IMR-90 (cell line): ENCODE data around the gene ITGA5. TPM values are rescaled to one million over a fixed set of nuclear protein-coding genes. Genes with fewer than 3 reads are reported as not detected.

Source experiments
- ATAC-seq: fragments of 200-7000 bp; cut with Tn5 transposase; 2 replicates; pipeline ENCODE4 v1.9.1; 2020; ENCODE audit warnings: low read depth, mild to moderate bottlenecking, moderate library complexity
- BruUV-seq: library from RNA; stranded (reverse); fragments of 400-500 nt; replicated peaks from 2 replicates; lab custom pipeline; 2021; lab: Mats Ljungman, UMichigan
- CTCF ChIA-PET: fragments of 300-600 bp; formaldehyde crosslinking; extraction: SDS; loops from one replicate; lab custom pipeline; 2021; ENCODE audit warnings: antibody characterized with exemption; lab: Yijun Ruan, JAX
- POLR2A ChIA-PET: fragments of 300-600 bp; sonication (Branson Sonifier 250); formaldehyde crosslinking; loops from one replicate; lab custom pipeline; 2022; ENCODE audit warnings: antibody characterized with exemption; ENCODE audit not compliant: unreplicated experiment; lab: Charles Lee
- DNase-seq: peaks from one replicate; pipeline ENCODE4 v3.0.0; 2013
- H2AFZ ChIP-seq: replicated peaks from 2 replicates; pipeline ENCODE3; 2013; ENCODE audit warnings: low read length, mild to moderate bottlenecking; ENCODE audit not compliant: poor library complexity
- H2AK5ac ChIP-seq: 2 replicates; pipeline ENCODE4 v1.6.1; 2013; ENCODE audit warnings: low read depth, low read length, inconsistent platforms
- H2AK9ac ChIP-seq: replicated peaks from 2 replicates; pipeline ENCODE3; 2013; ENCODE audit warnings: mild to moderate bottlenecking, low read depth, low read length, moderate library complexity; ENCODE audit not compliant: poor library complexity
- H2BK120ac ChIP-seq: 2 replicates; pipeline ENCODE4 v1.6.1; 2013; ENCODE audit warnings: low read depth, low read length, inconsistent platforms
- H2BK15ac ChIP-seq: 3 replicates; pipeline ENCODE4 v1.6.1; 2013; ENCODE audit warnings: low read depth, low read length, inconsistent platforms
- H2BK20ac ChIP-seq: 2 replicates; pipeline ENCODE4 v1.6.1; 2013; ENCODE audit warnings: low read depth, mild to moderate bottlenecking, inconsistent platforms, low read length, moderate library complexity
- H2BK5ac ChIP-seq: 2 replicates; pipeline ENCODE4 v1.6.1; 2013; ENCODE audit warnings: mild to moderate bottlenecking, low read depth, low read length, inconsistent platforms; ENCODE audit not compliant: poor library complexity, severe bottlenecking
- H3K14ac ChIP-seq: replicated peaks from 2 replicates; pipeline ENCODE4 v1.6.1; 2013; ENCODE audit warnings: low read depth, low read length, inconsistent platforms
- H3K18ac ChIP-seq: 2 replicates; pipeline ENCODE4 v1.6.1; 2013; ENCODE audit warnings: low read depth, low read length, control low read depth
- H3K23ac ChIP-seq: 2 replicates; pipeline ENCODE4 v1.6.1; 2013; ENCODE audit warnings: low read depth, low read length, inconsistent platforms
- H3K27ac ChIP-seq: 2 replicates; pipeline ENCODE4 v1.5.1; 2013; ENCODE audit warnings: mild to moderate bottlenecking, control low read depth, low read length; ENCODE audit not compliant: insufficient read depth
- H3K27me3 ChIP-seq: 2 replicates; pipeline ENCODE4 v1.6.1; 2013; ENCODE audit warnings: low read length; ENCODE audit not compliant: control insufficient read depth, insufficient read depth
- H3K36me3 ChIP-seq: 2 replicates; pipeline ENCODE4 v1.6.1; 2013; ENCODE audit warnings: low read length, mixed read lengths; ENCODE audit not compliant: control insufficient read depth, insufficient read depth
- H3K4ac ChIP-seq: 2 replicates; pipeline ENCODE4 v1.6.1; 2013; ENCODE audit warnings: low read depth, low read length, inconsistent platforms
- H3K4me1 ChIP-seq: 2 replicates; pipeline ENCODE4 v1.6.1; 2013; ENCODE audit warnings: low read length, mixed read lengths; ENCODE audit not compliant: control insufficient read depth, insufficient read depth
- H3K4me2 ChIP-seq: 2 replicates; pipeline ENCODE4 v1.6.1; 2013; ENCODE audit warnings: low read depth, mild to moderate bottlenecking, control low read depth, low read length, moderate library complexity
- H3K4me3 ChIP-seq: 2 replicates; pipeline ENCODE4 v1.5.1; 2013; ENCODE audit warnings: low read depth, mild to moderate bottlenecking, control low read depth, low read length, moderate library complexity; ENCODE audit not compliant: insufficient read depth
- H3K56ac ChIP-seq: 2 replicates; pipeline ENCODE4 v1.6.1; 2013; ENCODE audit warnings: low read length, inconsistent platforms; ENCODE audit not compliant: insufficient read depth; ENCODE audit errors: extremely low read depth
- H3K79me1 ChIP-seq, 2 experiments: 2 replicates each; pipeline ENCODE4 v1.6.1; 2013; ENCODE audit warnings: low read length in 2 of 2, inconsistent platforms in 1 of 2, low read depth in 1 of 2
- H3K9ac ChIP-seq: 2 replicates; pipeline ENCODE4 v1.6.1; 2013; ENCODE audit warnings: low read depth, low read length, control low read depth
- H3K9me1 ChIP-seq: 2 replicates; pipeline ENCODE4 v1.6.1; 2013; ENCODE audit warnings: low read length, inconsistent platforms; ENCODE audit not compliant: insufficient read depth
- H3K9me3 ChIP-seq: 2 replicates; pipeline ENCODE4 v1.6.1; 2013; ENCODE audit warnings: low read length; ENCODE audit not compliant: control insufficient read depth, insufficient read depth
- H4K20me1 ChIP-seq: 2 replicates; pipeline ENCODE4 v1.6.1; 2013; ENCODE audit warnings: low read length, inconsistent platforms; ENCODE audit not compliant: insufficient read depth
- H4K5ac ChIP-seq: 2 replicates; pipeline ENCODE4 v1.6.1; 2013; ENCODE audit warnings: mild to moderate bottlenecking, low read depth, low read length, control low read depth
- H4K8ac ChIP-seq, 2 experiments: 2 replicates each; pipeline ENCODE4 v1.6.1; 2013; ENCODE audit warnings: low read depth in 2 of 2, low read length in 2 of 2, control low read depth in 1 of 2, inconsistent platforms in 1 of 2
- H4K91ac ChIP-seq: 2 replicates; pipeline ENCODE4 v1.6.1; 2013; ENCODE audit warnings: low read depth, low read length, inconsistent platforms; ENCODE audit not compliant: insufficient read depth
- BHLHE40 ChIP-seq: fragments of 150-350 bp; IDR thresholded peaks from 2 replicates; pipeline ENCODE4 v1.6.1; 2016; ENCODE audit warnings: mild to moderate bottlenecking, low read depth, low read length
- MAFK ChIP-seq: IDR thresholded peaks from 2 replicates; pipeline ENCODE4 v1.6.1; 2012; ENCODE audit warnings: low read depth, low read length, improper control_type of control experiment
- POLR2A ChIP-seq: IDR thresholded peaks from 2 replicates; pipeline ENCODE4 v1.6.1; 2012; ENCODE audit warnings: mild to moderate bottlenecking, low read depth, low read length
- RAD21 ChIP-seq: IDR thresholded peaks from 2 replicates; pipeline ENCODE4 v1.6.1; 2012; ENCODE audit warnings: low read length, improper control_type of control experiment
- SMC3 ChIP-seq: fragments of 150-350 bp; IDR thresholded peaks from 2 replicates; pipeline ENCODE4 v1.6.1; 2016; ENCODE audit warnings: low read depth, mild to moderate bottlenecking, antibody characterized with exemption, low read length, moderate library complexity
- WGBS, 2 experiments: methylation state at CpG; one replicate each; pipeline versions ENCODE4 v1.1.5 to v1.1.7; 2013; ENCODE audit warnings: missing lambda C conversion rate in 2 of 2; ENCODE audit not compliant: insufficient read length in 1 of 2; ENCODE audit errors: extremely low coverage in 2 of 2; 5-methylcytosine and 5-hydroxymethylcytosine counted together
- dilution Hi-C: fragments of 300-500 bp; cut with HindIII; formaldehyde crosslinking; loops from one replicate; pipeline ENCODE4 v1.14.3; 2018; ENCODE audit warnings: low sequenced_read_pairs; ENCODE audit not compliant: unreplicated experiment
- in situ Hi-C: fragments of 300-500 bp; cut with MboI; formaldehyde crosslinking; loops from 3 replicates; pipeline ENCODE4 v1.14.3; 2019; ENCODE audit warnings: low sequenced_read_pairs, inconsistent platforms, mixed read lengths
- intact Hi-C: fragments of 100-400 bp; cut with micrococcal nuclease; formaldehyde crosslinking; loops from 2 replicates; pipeline ENCODE4 v1.10.0; 2022
- polyA plus RNA-seq, 3 experiments: library from polyadenylated mRNA; depleted of rRNA; stranded (reverse); fragments of >200 nt; gene quantifications; 2 replicates each; pipeline ENCODE4 v1.2.3, GENCODE V29; 2012; ENCODE audit warnings: low replicate concordance in 1 of 3
- total RNA-seq: library from RNA; depleted of rRNA; stranded (reverse); fragments of >200 nt; gene quantifications from 2 replicates; pipeline ENCODE4 v1.2.3, GENCODE V29; 2012
- TF ChIP-seq, protein P1 (sequence below): conservative IDR thresholded peaks from 2 replicates; pipeline ENCODE4 v1.5.1; 2012; ENCODE audit warnings: mild to moderate bottlenecking, low read depth, low read length, improper control_type of control experiment

Gene ITGA5
- total and polyA plus RNA-seq, 2 of the 4 experiments (the other 2 are of a cell fraction), result 159 to 259 TPM

- Histone ChIP-seq H3K79me1 (no peaks in the 10 kb centered on the region), H4K20me1 (no peaks in the 10 kb centered on the region), H2AFZ (peak overlapping the region; percentile 16), H3K4me1 (peaks cover 10% of the 10 kb centered on the region; the same call in 1 of the 2 replicates), H3K4me3 (no peak overlapping the region), H4K91ac (no peak overlapping the region), H3K36me3 (peaks cover 1% of the 10 kb centered on the region; the same call in 1 of the 2 replicates), H2BK5ac (no peak overlapping the region), H3K56ac (no peak overlapping the region), H4K5ac (no peak overlapping the region), H4K8ac (no peak overlapping the region), H2AK9ac (peak overlapping the region; percentile 52), H3K14ac (no peak overlapping the region), H2BK120ac (no peak overlapping the region), H3K4me2 (no peak overlapping the region), H3K18ac (no peak overlapping the region), H3K9me1 (no peaks in the 10 kb centered on the region; the same call in 1 of the 2 replicates), H3K9me3 (no peaks in the 10 kb centered on the region), H3K4ac (no peak overlapping the region), H2BK15ac (no peak overlapping the region), H3K9ac (no peak overlapping the region), H3K23ac (no peak overlapping the region), H2BK20ac (no peak overlapping the region), H3K27me3 (no peaks in the 10 kb centered on the region), H2AK5ac (no peak overlapping the region), H3K27ac (no peak overlapping the region)
- POLR2A ChIA-PET, result no interaction called here
- intact Hi-C loops (no loop called here), dilution Hi-C loops (no loop called here), in situ Hi-C loops (loop anchor here (10.0 kb wide), 1 partner anchor 377 kb away; no protein-coding TSS in a partner anchor)
- DNase-seq, result no peak
- ATAC-seq, result no peak
- TF ChIP-seq BHLHE40 (no peak), MAFK (no peak), SMC3 (no peak), POLR2A (no peak), RAD21 (no peak)
- TF ChIP-seq, protein P1, sequence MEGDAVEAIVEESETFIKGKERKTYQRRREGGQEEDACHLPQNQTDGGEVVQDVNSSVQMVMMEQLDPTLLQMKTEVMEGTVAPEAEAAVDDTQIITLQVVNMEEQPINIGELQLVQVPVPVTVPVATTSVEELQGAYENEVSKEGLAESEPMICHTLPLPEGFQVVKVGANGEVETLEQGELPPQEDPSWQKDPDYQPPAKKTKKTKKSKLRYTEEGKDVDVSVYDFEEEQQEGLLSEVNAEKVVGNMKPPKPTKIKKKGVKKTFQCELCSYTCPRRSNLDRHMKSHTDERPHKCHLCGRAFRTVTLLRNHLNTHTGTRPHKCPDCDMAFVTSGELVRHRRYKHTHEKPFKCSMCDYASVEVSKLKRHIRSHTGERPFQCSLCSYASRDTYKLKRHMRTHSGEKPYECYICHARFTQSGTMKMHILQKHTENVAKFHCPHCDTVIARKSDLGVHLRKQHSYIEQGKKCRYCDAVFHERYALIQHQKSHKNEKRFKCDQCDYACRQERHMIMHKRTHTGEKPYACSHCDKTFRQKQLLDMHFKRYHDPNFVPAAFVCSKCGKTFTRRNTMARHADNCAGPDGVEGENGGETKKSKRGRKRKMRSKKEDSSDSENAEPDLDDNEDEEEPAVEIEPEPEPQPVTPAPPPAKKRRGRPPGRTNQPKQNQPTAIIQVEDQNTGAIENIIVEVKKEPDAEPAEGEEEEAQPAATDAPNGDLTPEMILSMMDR, result no peak
- CTCF ChIA-PET, result interaction anchor here (1.4 to 1.8 kb wide), 3 partner anchors 8 to 157 kb away, joined by 6 to 10 read pairs (median 9); no protein-coding TSS in a partner anchor
- BruUV-seq, result no TSS peak
- no CpG with 5 or more reads among the region's 5 CpGs for WGBS, 2 experiments
Measured at GRCh38 chr12:54371328-54372112, 47.5 kb downstream of the ITGA5 start.
